GM18907 (cell line): Measurements from ENCODE around the gene LYST.

ENCODE experiments used
- ATAC-seq: cut with Tn5 transposase; IDR thresholded peaks from one replicate; pipeline ENCODE4 v1.9.1; 2021; ENCODE audit warnings: mild to moderate bottlenecking, moderate library complexity; ENCODE audit not compliant: unreplicated experiment

The LYST gene

DNA sequence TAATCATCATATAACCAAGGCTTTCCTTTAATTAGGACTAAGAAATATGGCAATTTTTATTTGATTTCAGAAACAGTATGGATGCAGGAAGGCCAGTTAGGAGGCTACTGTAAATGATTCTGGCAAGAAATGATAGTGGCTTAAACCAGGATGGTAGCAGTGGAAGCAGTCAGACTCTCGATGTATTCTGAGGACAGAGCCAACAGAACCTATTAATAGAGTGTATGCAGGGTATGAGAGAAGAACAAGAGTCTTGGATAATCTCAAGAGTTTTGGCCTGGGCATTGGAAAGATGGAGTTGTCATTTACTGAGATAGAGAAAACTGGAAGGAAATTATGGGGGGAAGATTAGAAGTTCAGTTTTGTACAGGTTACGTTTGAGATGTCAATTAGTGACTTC lies 143.8 kb downstream of the LYST start:
- no peak for ATAC-seq

DNA sequence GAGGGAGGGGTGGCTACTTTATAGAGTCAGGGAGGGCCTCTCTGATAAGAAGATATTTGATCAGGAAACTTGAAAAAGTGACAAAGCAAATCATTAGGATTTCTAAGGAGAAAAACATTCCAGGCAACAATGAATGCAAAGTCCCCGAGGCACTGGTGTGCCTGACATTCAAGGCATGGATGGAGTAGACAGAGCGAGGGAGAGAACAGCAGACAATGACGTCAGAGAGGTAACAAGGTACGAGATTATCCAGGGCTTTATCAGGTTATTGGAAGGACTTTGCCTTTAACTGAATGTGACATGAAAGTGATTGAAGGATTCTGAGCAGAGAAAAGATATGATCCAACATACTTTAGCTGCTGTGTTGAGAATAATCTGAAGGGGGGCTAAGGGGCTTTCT lies 144.7 kb downstream of the LYST start:
- ATAC-seq: no peak

DNA sequence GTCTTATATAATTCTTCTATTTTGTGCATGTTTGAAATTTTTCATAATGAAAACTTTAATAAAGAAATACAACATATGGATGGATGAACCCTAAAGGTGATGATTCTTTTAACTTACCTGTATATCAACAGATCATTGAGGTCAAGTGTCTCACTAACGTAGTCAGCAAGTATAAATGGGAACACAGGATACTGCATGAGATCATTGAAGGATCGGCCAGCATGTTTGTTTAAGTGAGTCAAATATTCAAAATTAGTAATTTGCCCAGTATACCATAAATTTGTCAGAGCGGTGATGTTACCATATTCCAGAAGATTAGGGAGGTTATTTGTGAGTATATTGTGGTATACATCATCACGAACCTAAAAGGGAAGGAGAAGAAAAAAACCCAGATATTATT lies 146.2 kb downstream of the LYST start:
- ATAC-seq: no peak

DNA sequence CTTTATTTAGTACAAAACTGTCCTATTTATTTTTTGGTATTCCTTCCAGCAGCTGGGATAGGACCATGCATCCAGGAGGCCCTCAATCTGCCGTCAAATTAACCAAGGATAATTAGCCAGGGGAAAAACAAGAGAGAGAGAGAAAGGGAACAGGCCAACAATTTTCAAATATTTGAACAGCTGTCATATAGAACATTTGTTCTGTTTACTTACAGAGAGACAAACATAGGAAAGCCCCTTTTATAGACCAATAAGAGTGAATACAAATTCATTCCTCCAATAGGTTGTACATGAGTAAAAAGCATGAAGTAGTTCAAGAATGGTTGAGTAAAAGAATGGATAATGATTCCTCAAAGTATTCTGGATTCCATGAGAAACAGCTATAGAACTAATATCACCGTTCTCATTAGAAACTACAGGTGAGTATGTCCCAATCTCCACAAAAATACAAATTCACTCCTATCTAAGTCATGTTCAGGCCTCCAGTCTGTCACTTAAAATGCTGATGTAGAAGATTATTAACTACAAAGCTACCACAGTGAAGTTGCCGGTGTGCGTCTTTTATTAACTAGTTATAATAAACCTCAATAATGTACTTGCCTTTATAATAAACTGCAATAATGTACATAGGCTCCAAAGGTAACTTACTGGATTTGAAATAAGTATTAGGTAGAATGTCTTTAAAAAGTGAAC lies 152.4 kb downstream of the LYST start:
- ATAC-seq: no peak

DNA sequence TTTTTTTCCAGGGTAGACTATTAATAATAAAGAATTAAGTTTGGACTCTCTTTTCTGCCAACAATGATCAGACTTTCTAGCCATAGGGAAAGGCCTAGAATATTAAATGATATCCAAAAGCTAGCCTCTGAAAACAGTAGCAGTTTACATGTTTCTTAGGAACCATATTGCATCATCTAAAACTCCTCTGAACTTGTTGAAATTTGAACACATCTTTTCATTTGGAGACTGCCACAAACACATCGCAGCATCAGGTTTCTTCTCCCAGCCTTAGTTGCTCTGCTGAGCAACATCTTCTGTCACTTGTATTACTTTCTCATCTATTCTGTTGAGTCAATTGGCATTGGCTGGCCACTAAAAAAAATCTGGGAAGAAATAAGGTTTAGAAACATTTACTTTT lies 153.9 kb downstream of the LYST start:
- no peak for ATAC-seq

DNA sequence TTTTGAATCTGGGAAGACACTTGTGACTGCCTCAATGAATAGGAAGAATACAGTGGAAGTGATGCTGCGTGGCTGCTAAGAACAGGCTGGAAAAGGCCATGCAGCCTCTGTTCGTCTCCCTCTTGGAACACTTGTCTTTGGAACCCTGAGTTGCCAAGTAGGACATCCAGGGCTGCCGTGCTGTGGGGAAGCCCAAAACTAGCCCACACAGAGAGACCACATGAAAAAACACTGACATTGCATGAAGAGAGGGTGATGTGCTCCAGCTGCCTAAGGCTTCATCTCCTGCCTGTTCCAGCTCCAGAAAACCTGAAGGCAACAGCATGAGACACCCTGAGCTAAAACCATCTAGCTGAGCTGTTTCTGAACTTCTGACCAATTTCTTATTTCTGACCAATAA lies 156.0 kb downstream of the LYST start:
- ATAC-seq: no peak

DNA sequence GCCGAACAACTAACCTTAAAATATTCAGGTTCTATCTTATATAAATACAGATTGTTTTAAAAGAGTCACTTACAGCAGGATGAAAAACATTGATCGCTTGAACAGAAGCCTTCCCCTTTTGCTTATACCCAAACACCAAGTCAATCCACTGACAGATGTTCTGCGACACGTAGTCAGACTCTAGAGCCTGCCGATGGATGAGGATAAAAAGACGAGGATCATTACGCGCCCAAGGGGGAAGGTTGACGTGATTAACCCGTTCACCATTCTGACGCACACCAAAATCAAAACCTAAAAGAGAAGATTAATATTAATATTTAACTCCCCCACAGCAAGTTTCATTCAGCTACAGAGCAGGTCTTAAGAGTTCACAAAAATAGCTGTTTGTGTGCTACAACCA lies 157.7 kb downstream of the LYST start:
- no peak for ATAC-seq

DNA sequence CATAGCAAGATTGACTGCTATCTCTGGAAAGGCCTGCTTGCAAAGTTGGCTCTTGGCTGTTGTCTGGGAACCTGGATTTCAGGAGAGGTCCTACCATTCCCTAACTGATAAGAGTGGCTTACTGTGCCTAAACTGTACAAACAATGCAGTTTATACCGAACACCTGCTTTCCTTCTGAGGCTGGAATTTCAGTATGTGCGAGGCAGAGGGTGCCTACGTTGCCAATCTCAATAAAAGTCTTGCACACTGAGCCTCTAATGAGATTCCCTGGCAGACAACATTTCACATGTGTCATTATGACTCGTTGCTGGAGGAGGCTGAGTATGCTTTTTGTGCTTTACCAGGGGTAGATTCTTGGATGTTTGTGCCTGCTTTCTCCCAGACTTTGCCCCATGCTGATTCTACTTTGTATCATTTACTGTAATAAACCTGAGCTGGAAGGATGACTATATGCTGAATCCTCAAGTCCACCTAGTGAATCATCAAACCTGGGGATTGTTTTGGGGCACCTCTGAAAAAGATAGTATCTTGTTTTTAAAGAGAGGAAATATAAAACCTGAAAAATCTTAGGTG lies 158.2 kb downstream of the LYST start:
- ATAC-seq: no peak

DNA sequence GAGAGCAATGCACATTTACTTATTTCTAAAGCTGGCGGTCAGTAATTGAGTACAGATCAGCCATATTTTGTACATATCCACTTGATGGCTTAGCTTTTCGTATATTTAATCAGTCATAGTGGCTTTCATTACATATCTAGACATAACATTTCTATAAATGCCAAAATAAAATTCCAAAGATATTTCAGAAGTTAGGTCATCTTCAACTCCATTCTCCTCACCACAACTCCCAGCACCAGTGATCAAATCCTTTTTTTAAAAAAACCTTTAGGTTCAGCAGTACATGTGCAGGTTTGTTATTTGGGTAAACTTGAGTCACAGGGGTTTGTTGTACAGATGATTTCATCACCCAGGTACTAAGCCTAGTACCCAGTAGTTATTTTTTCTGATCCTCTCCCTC lies 163.2 kb downstream of the LYST start:
- ATAC-seq: no peak

DNA sequence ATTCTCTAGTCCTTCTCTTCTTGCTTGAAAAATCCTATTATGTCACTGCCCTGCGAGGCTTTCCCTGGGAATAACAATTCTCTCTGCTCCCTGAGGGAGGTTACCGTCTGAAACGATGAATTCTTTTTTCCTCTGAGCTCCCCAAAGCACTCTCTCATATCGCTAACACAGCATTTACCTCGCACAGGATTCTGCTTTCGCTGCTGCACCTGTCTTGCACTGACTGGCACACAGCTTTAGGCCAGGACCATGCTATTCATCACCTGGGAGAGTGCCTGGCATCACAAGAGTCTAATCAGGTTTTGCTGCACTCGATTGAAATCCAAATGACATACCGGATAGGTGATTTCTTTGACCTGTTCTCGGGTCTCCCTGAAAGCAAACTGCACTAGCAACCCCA lies 164.3 kb downstream of the LYST start:
- ATAC-seq: no peak

DNA sequence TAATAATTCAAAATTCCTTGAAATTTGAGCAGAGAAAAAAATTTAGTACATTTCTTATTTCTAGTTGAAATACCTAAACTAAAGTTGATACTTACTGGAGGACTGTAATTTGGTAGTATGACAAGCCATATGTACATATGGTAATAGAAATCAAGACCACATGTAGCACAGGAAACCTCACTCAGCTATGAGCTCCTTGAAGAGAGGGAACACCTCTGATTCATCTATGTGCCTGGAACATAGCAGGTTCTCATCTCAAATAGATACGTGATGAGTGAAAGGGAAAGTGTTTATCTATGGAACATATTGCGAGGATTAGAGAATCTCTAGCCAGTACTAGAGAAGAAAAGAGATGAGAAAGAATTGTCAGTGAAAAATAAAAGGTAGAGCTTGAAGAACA lies 169.2 kb downstream of the LYST start:
- no peak for ATAC-seq

DNA sequence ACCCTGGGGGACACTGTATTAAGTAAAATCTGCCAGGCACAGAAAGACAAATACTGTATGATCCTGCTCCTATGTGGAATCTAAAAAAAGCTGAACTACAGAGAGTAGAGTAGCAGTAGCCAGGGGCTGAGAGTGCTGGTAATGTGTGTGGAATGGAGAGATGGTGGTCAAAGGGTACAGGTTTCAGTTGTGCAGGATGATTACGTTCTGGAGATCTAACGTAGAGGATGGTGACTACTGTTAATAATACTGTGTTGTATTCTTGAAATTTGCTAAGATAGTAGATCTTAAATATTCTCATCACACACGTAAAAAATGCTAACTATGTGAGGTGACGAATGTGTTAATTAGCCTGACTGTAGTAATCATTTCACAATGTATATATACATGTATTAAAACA lies 177.3 kb downstream of the LYST start:
- no peak for ATAC-seq

DNA sequence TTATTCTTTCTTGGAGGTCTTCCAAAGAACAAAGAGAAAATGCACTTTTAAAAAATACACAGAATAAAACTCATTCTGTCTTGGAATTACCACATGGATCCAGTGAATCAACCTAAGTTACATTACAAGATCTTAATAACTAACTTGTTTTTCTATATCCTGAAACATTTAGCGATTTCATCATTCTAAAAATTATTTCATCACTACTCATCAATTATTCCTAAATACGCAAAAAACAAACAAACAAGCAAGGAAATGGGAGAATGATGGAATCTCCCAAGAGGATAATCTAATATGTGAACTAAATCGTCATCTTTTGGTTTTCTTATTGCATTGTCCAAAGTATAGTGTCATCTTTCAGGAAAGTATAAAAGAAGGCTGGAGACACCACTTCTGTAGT lies 178.6 kb downstream of the LYST start:
- no peak for ATAC-seq

DNA sequence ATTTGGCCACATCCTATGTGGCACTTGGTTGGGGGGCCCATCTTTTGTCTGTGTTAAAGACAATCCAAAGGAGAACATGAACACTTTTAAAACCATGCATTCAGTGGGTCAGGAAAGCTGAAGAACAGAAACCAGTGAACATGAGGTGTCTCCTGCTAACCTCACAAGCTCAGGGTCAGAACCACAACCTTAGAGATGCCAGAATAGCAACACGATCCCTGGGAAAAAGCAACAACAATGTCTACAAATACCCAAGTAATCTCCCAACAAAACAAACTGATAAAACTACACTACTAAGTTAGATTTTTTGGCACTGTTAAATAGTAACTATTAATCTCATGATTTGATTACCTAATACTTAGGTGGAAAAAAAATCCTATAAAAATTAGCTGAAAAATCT lies 183.1 kb downstream of the LYST start:
- no peak for ATAC-seq

DNA sequence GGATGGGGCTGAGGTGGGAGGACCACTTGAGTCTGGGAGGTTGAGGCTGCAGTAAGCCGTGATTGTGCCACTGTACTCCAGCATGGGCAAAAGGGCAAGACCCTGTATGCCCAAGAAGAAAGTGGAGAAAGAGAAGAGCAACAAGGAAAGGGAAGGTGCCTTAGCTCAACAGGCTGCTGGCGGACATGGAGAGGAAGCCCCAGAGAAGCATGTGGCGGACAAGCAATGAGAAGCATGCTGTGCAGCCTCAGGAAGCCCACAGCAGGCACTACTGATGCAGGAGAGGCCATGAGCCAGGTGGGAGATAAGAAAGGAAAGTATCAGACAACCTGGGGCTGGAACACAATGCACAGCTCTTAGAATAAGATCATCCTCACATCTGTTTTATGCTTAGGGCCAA lies 184.5 kb downstream of the LYST start:
- ATAC-seq: no peak

DNA sequence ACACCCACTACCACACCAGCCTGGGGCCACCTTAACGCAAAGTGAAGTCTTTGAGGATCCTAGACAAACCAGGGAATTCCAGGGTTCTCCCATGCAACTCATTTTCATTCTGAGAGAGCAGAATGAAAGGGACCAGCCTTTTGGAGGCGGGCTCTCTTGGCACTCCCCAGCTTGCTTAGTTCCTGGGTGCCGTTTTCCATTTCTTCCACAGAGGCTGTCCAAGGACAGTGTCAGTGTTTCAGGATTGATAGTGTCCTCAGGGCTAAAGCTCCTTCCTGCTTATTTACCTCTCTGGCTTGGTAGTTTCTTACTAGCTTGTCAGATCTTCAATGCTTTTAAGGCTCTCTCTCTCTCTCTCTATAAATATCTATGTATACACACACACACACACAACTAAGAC lies 187.1 kb downstream of the LYST start:
- no peak for ATAC-seq

DNA sequence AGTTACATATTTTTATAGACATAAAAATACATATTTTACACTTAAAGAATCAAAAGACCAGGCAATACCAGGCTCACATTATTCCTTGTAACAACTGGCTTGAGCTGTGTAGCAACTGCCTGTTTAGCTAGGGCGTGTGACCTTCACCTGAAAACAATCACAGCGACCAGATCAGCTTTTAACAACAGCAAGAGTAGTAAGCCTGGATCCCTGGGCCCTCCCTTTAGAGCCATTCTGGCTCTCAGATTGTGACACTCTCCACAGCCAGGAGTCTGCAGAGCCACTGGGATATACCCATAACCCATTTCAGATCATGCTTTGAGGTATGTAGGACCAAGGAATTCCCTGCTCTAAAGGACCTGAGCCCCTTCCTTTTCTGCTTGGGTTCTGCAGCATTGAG lies 187.7 kb downstream of the LYST start:
- no peak for ATAC-seq

DNA sequence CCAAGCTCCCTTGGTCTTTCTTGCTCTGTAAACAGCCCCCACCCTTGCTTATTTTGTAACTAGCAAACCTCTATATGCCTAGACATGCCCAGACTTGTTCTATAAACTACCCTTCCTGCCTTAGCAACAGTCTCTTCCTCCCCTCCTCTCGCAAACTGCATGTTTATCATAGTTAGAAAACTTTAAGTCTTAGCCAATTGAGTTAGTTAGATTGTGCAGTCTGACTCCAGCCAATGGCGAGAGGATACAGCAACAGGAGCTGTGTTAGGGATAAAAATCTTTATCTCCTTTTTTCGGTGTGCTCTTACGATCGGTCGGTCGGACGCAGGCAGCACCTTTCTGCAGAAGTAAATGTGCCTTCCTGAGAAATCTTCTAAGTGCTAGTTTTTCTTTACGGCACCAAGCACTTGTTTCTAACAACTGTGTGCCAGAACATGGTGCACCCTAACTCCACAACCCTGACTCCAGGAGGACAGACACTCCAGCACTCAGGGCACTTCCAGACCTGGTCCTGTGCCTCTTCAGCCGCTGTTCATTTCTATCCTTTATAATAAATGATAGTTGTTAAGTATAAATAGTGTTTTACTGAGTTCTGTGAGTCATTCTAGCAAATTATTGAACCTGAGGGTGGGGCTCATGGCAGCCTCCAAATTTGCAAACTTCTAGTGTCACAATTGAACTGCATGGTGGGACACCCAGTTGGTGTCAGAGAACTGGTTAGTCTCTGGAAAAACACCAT lies 191.4 kb downstream of the LYST start:
- ATAC-seq: no peak

DNA sequence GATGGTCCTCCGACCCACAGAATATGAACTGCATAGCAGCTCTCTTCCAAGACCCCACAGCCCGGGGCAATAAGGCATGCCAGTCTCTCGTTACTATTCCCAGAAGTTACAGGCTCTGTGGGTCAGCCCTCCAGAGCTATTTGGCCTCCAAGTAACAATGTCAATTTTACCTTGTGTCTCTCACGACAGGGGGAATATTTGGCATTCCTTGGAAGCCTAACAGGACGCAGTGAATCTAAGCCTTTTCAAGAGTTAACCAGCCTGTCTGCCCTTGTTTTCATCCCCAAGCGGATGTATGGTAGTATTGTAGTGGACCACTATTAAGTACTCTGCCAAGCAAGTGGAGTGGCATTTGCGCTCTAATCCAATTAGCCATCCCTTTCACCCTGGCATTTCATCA lies 192.7 kb downstream of the LYST start:
- ATAC-seq: no peak

DNA sequence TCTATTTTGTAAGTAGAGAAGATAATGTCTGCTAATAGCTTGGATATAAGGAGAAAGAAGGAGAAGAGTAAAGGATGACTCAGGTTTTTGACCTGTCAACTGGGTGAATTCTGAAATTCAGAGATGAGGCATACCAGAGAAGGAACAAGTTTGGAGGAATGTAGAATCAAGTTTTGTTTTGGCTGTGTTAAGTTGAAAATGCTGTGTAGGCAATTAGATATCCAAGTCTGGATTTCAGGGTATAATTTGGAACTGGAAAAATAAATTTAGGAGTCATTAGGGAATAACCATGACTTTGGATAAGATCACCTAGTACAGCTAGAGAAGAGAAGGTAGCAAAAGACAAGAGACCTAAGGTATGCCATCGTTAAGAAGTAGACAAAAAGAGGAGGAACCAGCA lies 194.7 kb downstream of the LYST start:
- ATAC-seq: no peak

DNA sequence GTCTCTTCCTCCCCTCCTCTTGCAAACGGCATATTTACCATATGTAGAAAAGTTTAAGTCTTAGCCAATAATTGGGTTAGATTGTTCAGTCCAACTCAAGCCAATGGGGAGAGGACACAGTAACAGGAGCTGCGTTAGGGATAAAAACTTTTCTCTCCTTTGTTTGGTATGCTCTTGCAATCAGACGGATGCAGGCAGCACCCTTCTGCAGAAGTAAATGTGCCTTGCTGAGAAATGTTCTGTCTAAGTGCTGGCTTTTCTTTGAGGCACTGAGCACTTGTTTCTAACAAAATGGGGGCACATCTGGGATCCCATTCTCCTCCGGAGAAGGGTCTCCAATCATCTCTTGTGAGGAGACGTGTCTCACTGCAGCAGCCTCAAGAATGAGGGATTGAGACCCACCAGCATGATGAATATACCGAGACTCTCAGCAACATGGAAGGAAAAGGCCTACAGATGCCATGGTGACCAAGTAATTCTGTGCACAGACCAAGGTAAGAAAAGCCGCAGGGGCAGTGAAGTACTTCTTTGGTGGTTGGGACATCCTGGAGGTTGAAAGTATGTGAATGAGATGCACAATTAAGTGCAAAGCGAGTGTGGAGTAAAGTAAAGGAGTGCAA lies 196.4 kb downstream of the LYST start:
- ATAC-seq: no peak

DNA sequence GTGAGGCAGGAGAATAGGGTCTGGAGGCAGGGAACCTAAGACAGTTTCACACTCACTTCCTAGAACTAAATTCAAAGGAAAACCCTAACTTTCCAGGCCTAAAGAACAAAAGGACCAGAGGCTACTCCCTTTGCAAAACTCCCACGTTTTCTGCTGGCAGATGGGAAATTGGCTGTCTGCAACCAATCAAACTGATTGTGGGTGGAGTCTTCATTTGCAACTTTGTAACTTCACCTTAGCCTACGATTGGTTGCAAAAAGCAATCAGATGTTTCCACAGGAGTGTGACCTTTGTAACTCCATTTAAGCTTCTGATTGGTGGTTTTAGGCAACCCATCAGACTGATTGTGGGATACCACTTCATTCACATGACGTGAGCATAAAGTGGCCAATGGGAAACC lies 197.4 kb downstream of the LYST start:
- no peak for ATAC-seq
